ENCODE results near the gene VENTX.
A peak's percentile ranks its signal among the peaks of the same experiment; 100 is the strongest.
"Not testable (repeated sequence)": the region's sequence is repeated elsewhere in the genome, so short reads cannot be mapped to it uniquely, and the experiment has no call there.

VENTX gene

GRCh38 chr10:133254421-133255120 lies 16.9 kb downstream of the VENTX start:
- no peak for DNase-seq (ENCODE audit: low read depth in 2 of 2)

GRCh38 chr10:133255323-133255722 lies 17.7 kb downstream of the VENTX start:
- DNase-seq (ENCODE audit: low read depth in 2 of 2) = no peak

- peak in 1 of 2 donors; percentile 28 for DNase-seq (ENCODE audit: low read depth in 2 of 2)
These were observed 19.9 kb downstream of the VENTX start for GRCh38 chr10:133257489-133258065.

- DNase-seq (ENCODE audit: low read depth in 2 of 2) = peak in 1 of 2 donors; percentile 39
These were observed 20.6 kb downstream of the VENTX start for GRCh38 chr10:133258066-133258817.

- peak; percentile 86 to 93 for DNase-seq (ENCODE audit: low read depth in 2 of 2)
These were observed 21.4 kb downstream of the VENTX start for GRCh38 chr10:133258818-133259601.

- DNase-seq (ENCODE audit: low read depth in 2 of 2) = no peak
These were observed 21.9 kb downstream of the VENTX start for GRCh38 chr10:133259602-133259989.

- peak; percentile 66 to 80 for DNase-seq (ENCODE audit: low read depth in 2 of 2)
These were observed 23.5 kb downstream of the VENTX start for GRCh38 chr10:133260895-133261725.

GRCh38 chr10:133261726-133262325 lies 24.2 kb downstream of the VENTX start:
- peak; percentile 75 to 80 for DNase-seq (ENCODE audit: low read depth in 2 of 2)

GRCh38 chr10:133262696-133263095 lies 25.0 kb downstream of the VENTX start:
- no peak for DNase-seq (ENCODE audit: low read depth in 2 of 2)

- no peak for DNase-seq (ENCODE audit: low read depth in 2 of 2)
These were observed 26.0 kb downstream of the VENTX start for GRCh38 chr10:133263674-133264073.

- no peak for DNase-seq (ENCODE audit: low read depth in 2 of 2)
These were observed 26.8 kb downstream of the VENTX start for GRCh38 chr10:133264461-133264860.

GRCh38 chr10:133265052-133265451 lies 27.4 kb downstream of the VENTX start:
- DNase-seq (ENCODE audit: low read depth in 2 of 2) = not testable (repeated sequence)

GRCh38 chr10:133266056-133266795 lies 28.6 kb downstream of the VENTX start:
- DNase-seq (ENCODE audit: low read depth in 2 of 2) = no peak

- no peak for DNase-seq (ENCODE audit: low read depth in 2 of 2)
These were observed 29.6 kb downstream of the VENTX start for GRCh38 chr10:133267293-133267692.

GRCh38 chr10:133267829-133268228 lies 30.2 kb downstream of the VENTX start:
- no peak for DNase-seq (ENCODE audit: low read depth in 2 of 2)

GRCh38 chr10:133268532-133268931 lies 30.9 kb downstream of the VENTX start:
- DNase-seq (ENCODE audit: low read depth in 2 of 2) = no peak

- no peak for DNase-seq (ENCODE audit: low read depth in 2 of 2)
These were observed 31.7 kb downstream of the VENTX start for GRCh38 chr10:133269367-133269766.

GRCh38 chr10:133270204-133270603 lies 32.5 kb downstream of the VENTX start:
- DNase-seq (ENCODE audit: low read depth in 2 of 2) = no peak

- no peak for DNase-seq (ENCODE audit: low read depth in 2 of 2)
These were observed 33.2 kb downstream of the VENTX start for GRCh38 chr10:133270773-133271297.
